GM10266 (cell line): ENCODE measurements around the gene HIRA.

Source experiments
- DNase-seq: peaks from one replicate; pipeline ENCODE4 v3.0.0; 2012; ENCODE audit errors: extremely low spot score
- CTCF ChIP-seq: IDR thresholded peaks from 2 replicates; pipeline ENCODE4 v1.5.1; 2012; ENCODE audit warnings: mild to moderate bottlenecking, low read depth; ENCODE audit not compliant: control insufficient read depth, insufficient read depth; ENCODE audit errors: missing control alignments

Gene HIRA

GRCh38 chr22:19354201-19354600, 77.3 kb downstream of the HIRA start:
- no peak for TF ChIP-seq CTCF
- DNase-seq, result no peak

- DNase-seq, result no peak
- no peak for TF ChIP-seq CTCF
Measured at GRCh38 chr22:19353363-19354131, 78.0 kb downstream of the HIRA start.

- no peak for TF ChIP-seq CTCF
- no peak for DNase-seq
Measured at GRCh38 chr22:19352766-19353165, 78.8 kb downstream of the HIRA start.

GRCh38 chr22:19352217-19352616, 79.3 kb downstream of the HIRA start:
- no peak for DNase-seq
- TF ChIP-seq CTCF, result no peak

- TF ChIP-seq CTCF, result no peak
- DNase-seq, result no peak
Measured at GRCh38 chr22:19351604-19352003, 79.9 kb downstream of the HIRA start.

GRCh38 chr22:19350947-19351346, 80.6 kb downstream of the HIRA start:
- TF ChIP-seq CTCF, result no peak

GRCh38 chr22:19350476-19350859, 81.1 kb downstream of the HIRA start:
- DNase-seq, result no peak
- no peak for TF ChIP-seq CTCF

More at GRCh38 chr22:19350947-19351346, 80.6 kb downstream of the HIRA start:
- DNase-seq, result no peak
